PC-9 (cell line): ENCODE results near the gene TAF3. TPM values are rescaled to one million over a fixed set of nuclear protein-coding genes. Genes with fewer than 3 reads are reported as not detected.

Experiments
- BruUV-seq: library from RNA; stranded (reverse); fragments of 400-500 nt; replicated peaks from 2 replicates; lab custom pipeline; 2021; lab: Mats Ljungman, UMichigan
- CTCF ChIA-PET: fragments of 300-600 bp; sonication (Branson Sonifier 250); formaldehyde crosslinking; loops from one replicate; lab custom pipeline; 2022; ENCODE audit warnings: antibody characterized with exemption; lab: Charles Lee
- POLR2A ChIA-PET: fragments of 300-600 bp; sonication (Branson Sonifier 250); formaldehyde crosslinking; loops from one replicate; lab custom pipeline; 2022; ENCODE audit warnings: antibody characterized with exemption; ENCODE audit not compliant: unreplicated experiment; lab: Charles Lee
- DNase-seq, 2 experiments: peaks; one replicate each; pipeline versions ENCODE4 v3.0.0 to v3.0.0-alpha.2; 2015 to 2022; ENCODE audit warnings: mixed read lengths in 1 of 2
- H2AFZ ChIP-seq: fragments of 200-600 bp; sonication (generic); 2 replicates; pipeline ENCODE4 v1.8.1; 2017; ENCODE audit warnings: antibody characterized with exemption
- H3F3A ChIP-seq: fragments of 200-600 bp; sonication (generic); 2 replicates; pipeline ENCODE4 v1.8.1; 2017; ENCODE audit warnings: antibody characterized with exemption, mild to moderate bottlenecking, low read depth; ENCODE audit not compliant: insufficient read depth
- H3K27ac ChIP-seq: fragments of 200-600 bp; sonication (generic); 2 replicates; pipeline ENCODE4 v1.6.1; 2016; ENCODE audit warnings: mixed run types
- H3K27me3 ChIP-seq: fragments of 200-600 bp; sonication (generic); 2 replicates; pipeline ENCODE4 v1.6.1; 2016; ENCODE audit warnings: low read depth, mixed run types; ENCODE audit not compliant: insufficient read depth
- H3K36me3 ChIP-seq: fragments of 200-600 bp; sonication (generic); 2 replicates; pipeline ENCODE4 v1.6.1; 2016; ENCODE audit warnings: low read depth, mixed run types
- H3K4me1 ChIP-seq: fragments of 200-600 bp; sonication (generic); replicated peaks from 2 replicates; pipeline ENCODE4 v1.6.1; 2016; ENCODE audit warnings: mixed run types; ENCODE audit not compliant: insufficient read depth
- H3K4me2 ChIP-seq: fragments of 200-600 bp; sonication (generic); 2 replicates; pipeline ENCODE4 v1.6.1; 2017; ENCODE audit warnings: mixed run types
- H3K4me3 ChIP-seq: fragments of 200-600 bp; sonication (generic); 2 replicates; pipeline ENCODE4 v1.6.1; 2016; ENCODE audit warnings: mixed run types
- H3K79me2 ChIP-seq: fragments of 200-600 bp; sonication (generic); 2 replicates; pipeline ENCODE4 v1.6.1; 2017; ENCODE audit warnings: low read depth, mixed run types
- H3K9me2 ChIP-seq: fragments of 200-600 bp; sonication (generic); 2 replicates; pipeline ENCODE4 v1.8.1; 2017; ENCODE audit warnings: mild to moderate bottlenecking; ENCODE audit not compliant: insufficient read depth
- H3K9me3 ChIP-seq: fragments of 200-600 bp; sonication (generic); 2 replicates; pipeline ENCODE4 v1.8.1; 2016; ENCODE audit warnings: low read depth; ENCODE audit not compliant: insufficient read depth
- H4K20me1 ChIP-seq: fragments of 200-600 bp; sonication (generic); 2 replicates; pipeline ENCODE4 v1.8.1; 2017; ENCODE audit not compliant: insufficient read depth
- EZH2 ChIP-seq: fragments of 200-600 bp; sonication (generic); IDR thresholded peaks from 2 replicates; pipeline ENCODE4 v1.8.0; 2017; ENCODE audit warnings: antibody characterized with exemption, low read depth
- intact Hi-C: fragments of 100-400 bp; cut with micrococcal nuclease; formaldehyde crosslinking; loops from one replicate; pipeline ENCODE4 v1.10.0; 2022; ENCODE audit not compliant: unreplicated experiment
- total RNA-seq: library from RNA; stranded (reverse); gene quantifications from 2 replicates; pipeline ENCODE4 v1.2.3, GENCODE V29; 2021
- TF ChIP-seq, protein P1 (sequence below): fragments of 200-600 bp; sonication (generic); conservative IDR thresholded peaks from 2 replicates; pipeline ENCODE4 v1.6.1; 2017; ENCODE audit warnings: mixed run types, antibody characterized with exemption, mild to moderate bottlenecking, moderate library complexity

TAF3 gene
- total RNA-seq, 1 experiment from 2014 or later = 7.7 TPM

DNA sequence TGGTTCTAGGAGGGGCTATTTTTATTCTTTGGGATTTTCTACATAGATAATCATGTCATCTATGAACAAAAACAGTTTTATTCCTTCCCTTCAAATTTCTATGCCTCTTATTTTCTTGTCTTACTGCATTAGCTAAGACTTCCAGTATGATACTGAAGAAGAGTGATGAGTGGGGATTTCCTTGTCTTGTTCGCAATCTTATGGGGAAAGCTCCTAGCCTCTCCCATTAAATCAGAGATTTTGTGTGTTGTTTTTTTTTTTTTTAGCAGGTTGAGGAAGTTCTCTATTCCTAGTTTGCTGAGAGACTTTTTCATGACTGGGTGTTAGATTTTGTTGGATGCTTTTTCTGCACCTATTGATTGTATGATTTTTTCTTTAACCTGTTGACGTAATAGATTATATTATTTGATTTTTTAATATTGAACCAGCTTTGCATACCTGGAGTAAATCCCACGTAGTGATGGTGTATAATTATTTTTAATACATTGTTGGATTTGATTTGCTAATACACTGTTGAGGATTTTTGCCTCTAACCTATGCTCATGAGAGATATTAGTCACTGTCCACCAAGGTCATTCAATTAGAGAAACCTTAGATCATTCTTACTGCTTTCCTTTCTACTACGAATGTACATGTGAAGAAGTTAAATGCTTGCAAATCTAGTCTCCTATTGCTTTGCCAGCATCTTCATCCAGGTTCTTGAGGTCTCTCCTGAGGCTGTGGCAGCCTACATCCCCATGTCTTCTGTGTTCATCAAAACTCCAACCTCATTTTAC lies 23.9 kb upstream of the TAF3 start:
- H3K4me2 ChIP-seq = no peak overlapping the region
- H3K79me2 ChIP-seq = peaks cover 61% of the 10 kb centered on the region
- H3F3A ChIP-seq = no peaks in the 10 kb centered on the region
- no peaks in the 10 kb centered on the region for H3K27me3 ChIP-seq
- CTCF ChIA-PET = no interaction called here
- H3K36me3 ChIP-seq = peaks cover 12% of the 10 kb centered on the region
- no peak overlapping the region for H3K27ac ChIP-seq
- POLR2A ChIA-PET = no interaction called here
- no TSS peak for BruUV-seq
- no peak for TF ChIP-seq EZH2
- TF ChIP-seq, protein P1, sequence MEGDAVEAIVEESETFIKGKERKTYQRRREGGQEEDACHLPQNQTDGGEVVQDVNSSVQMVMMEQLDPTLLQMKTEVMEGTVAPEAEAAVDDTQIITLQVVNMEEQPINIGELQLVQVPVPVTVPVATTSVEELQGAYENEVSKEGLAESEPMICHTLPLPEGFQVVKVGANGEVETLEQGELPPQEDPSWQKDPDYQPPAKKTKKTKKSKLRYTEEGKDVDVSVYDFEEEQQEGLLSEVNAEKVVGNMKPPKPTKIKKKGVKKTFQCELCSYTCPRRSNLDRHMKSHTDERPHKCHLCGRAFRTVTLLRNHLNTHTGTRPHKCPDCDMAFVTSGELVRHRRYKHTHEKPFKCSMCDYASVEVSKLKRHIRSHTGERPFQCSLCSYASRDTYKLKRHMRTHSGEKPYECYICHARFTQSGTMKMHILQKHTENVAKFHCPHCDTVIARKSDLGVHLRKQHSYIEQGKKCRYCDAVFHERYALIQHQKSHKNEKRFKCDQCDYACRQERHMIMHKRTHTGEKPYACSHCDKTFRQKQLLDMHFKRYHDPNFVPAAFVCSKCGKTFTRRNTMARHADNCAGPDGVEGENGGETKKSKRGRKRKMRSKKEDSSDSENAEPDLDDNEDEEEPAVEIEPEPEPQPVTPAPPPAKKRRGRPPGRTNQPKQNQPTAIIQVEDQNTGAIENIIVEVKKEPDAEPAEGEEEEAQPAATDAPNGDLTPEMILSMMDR = no peak
- peaks cover 7% of the 10 kb centered on the region for H3K4me1 ChIP-seq
- no peaks in the 10 kb centered on the region for H3K9me3 ChIP-seq
- H3K9me2 ChIP-seq = no peaks in the 10 kb centered on the region
- H2AFZ ChIP-seq = no peak overlapping the region
- intact Hi-C loops = no loop called here
- DNase-seq = no peak
- H3K4me3 ChIP-seq = no peak overlapping the region
- H4K20me1 ChIP-seq = peaks cover 30% of the 10 kb centered on the region

DNA sequence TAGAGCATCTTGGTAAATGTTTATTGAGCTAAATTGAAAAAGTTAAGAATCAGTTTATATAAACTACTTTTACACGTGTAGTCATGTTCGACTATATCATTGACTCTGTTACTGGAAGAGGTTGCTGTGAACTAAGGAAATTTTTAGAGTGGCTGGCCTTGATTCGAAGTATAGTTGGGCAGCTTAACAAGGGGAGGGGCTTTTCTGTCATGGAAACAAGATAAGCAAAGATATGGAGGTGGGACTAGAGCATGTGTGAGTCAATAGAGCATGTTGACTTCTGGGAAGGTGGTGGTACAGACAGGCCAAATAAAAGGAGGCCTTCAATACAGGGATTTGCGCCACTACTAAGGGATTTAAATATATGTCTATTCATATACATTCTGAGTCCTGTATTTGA lies 22.7 kb upstream of the TAF3 start:
- CTCF ChIA-PET = interaction anchor here (0.7 kb wide), 1 partner anchor 1808 kb away, joined by 4 read pairs; no protein-coding TSS in a partner anchor
- H3K36me3 ChIP-seq = peaks cover 15% of the 10 kb centered on the region

DNA sequence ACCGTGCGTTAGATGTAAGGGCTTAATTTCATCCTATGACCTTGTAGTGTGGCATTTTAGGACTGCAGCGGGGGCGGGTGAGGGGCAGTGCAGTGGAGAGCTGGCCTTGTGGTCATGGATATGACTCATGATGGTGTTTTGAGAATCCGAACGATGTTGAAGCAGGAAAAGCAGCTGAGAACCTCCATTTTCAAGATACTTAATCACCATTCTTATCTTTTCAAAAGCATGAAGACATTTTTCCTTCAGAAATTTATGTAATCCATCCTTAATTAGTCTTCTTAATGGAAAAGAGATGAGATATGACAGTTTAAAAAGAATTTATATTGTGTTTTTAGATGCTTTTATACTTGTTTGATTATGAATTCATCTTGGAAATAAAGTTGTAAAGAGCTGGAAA lies 20.7 kb upstream of the TAF3 start:
- no peaks in the 10 kb centered on the region for H3K9me2 ChIP-seq
- H3K79me2 ChIP-seq = peaks cover 30% of the 10 kb centered on the region
- H3K27ac ChIP-seq = no peak overlapping the region
- H3F3A ChIP-seq = no peaks in the 10 kb centered on the region
- CTCF ChIA-PET = no interaction called here
- intact Hi-C loops = loop anchor here (1.0 kb wide), 1 partner anchor 8 kb away; no protein-coding TSS in a partner anchor
- no peaks in the 10 kb centered on the region for H3K9me3 ChIP-seq
- H3K4me2 ChIP-seq = no peak overlapping the region
- H3K27me3 ChIP-seq = no peaks in the 10 kb centered on the region
- POLR2A ChIA-PET = interaction anchor here (0.6 to 0.7 kb wide), 2 partner anchors 8 to 365 kb away, joined by 3 to 7 read pairs; no protein-coding TSS in a partner anchor
- H3K36me3 ChIP-seq = peaks cover 25% of the 10 kb centered on the region
- TF ChIP-seq, protein P1 = no peak
- TF ChIP-seq EZH2 = no peak
- peaks cover 26% of the 10 kb centered on the region for H4K20me1 ChIP-seq
- DNase-seq = peak in 1 of 2 experiments; percentile 66
- H3K4me1 ChIP-seq = no peaks in the 10 kb centered on the region
- H3K4me3 ChIP-seq = no peak overlapping the region
- BruUV-seq = no TSS peak
- H2AFZ ChIP-seq = no peak overlapping the region

More for the DNA sequence above, 22.7 kb upstream of the TAF3 start:
- Histone ChIP-seq H3K4me3 (no peak overlapping the region), H3K4me1 (no peaks in the 10 kb centered on the region), H3K79me2 (peaks cover 50% of the 10 kb centered on the region), H3K4me2 (no peak overlapping the region), H4K20me1 (peaks cover 25% of the 10 kb centered on the region), H3K9me3 (no peaks in the 10 kb centered on the region), H3F3A (no peaks in the 10 kb centered on the region), H2AFZ (no peak overlapping the region), H3K9me2 (no peaks in the 10 kb centered on the region), H3K27ac (no peak overlapping the region), H3K27me3 (no peaks in the 10 kb centered on the region)
- intact Hi-C loops = no loop called here
- no peak for DNase-seq
- no TSS peak for BruUV-seq
- TF ChIP-seq, protein P1 = no peak
- POLR2A ChIA-PET = no interaction called here
